ENCODE measurements around the gene PRKACB.

DNA sequence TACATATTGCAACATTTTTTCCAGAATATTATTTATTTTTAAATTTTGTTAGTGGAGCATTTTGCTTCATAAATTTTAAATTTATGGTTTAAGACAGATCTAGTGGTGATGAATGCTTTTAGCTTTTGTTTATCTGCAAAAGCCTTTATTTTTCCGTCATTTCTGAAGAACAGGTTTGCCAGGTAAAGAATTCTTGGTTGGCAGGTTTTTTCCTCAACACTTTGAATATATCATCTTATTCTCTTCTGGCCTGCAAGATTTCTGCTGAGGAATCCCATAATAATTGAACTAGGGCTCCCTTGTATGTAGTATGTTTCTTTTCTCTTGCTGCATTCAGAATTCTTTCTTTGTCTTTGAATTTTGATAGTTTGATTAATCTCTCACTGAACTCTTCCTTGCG lies 106.6 kb downstream of the PRKACB start:
- no peak for TF ChIP-seq POLR2A (IDR thresholded peaks at IDR 0.05; ENCODE audit: low read length)
- TF ChIP-seq RAD21 (conservative IDR thresholded peaks at IDR 0.05 in 1 of 2, IDR thresholded peaks at IDR 0.05 in 1 of 2): no peak
- TF ChIP-seq, protein P1, sequence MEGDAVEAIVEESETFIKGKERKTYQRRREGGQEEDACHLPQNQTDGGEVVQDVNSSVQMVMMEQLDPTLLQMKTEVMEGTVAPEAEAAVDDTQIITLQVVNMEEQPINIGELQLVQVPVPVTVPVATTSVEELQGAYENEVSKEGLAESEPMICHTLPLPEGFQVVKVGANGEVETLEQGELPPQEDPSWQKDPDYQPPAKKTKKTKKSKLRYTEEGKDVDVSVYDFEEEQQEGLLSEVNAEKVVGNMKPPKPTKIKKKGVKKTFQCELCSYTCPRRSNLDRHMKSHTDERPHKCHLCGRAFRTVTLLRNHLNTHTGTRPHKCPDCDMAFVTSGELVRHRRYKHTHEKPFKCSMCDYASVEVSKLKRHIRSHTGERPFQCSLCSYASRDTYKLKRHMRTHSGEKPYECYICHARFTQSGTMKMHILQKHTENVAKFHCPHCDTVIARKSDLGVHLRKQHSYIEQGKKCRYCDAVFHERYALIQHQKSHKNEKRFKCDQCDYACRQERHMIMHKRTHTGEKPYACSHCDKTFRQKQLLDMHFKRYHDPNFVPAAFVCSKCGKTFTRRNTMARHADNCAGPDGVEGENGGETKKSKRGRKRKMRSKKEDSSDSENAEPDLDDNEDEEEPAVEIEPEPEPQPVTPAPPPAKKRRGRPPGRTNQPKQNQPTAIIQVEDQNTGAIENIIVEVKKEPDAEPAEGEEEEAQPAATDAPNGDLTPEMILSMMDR (IDR thresholded peaks at IDR 0.05): no peak
- no peak for TF ChIP-seq MAZ (IDR thresholded peaks at IDR 0.05; ENCODE audit: borderline replicate concordance, low read depth, low read length)
- no peak for TF ChIP-seq POLR2AphosphoS2 (conservative IDR thresholded peaks at IDR 0.05; ENCODE audit: low read length)
- no peak for TF ChIP-seq ESRRA (IDR thresholded peaks at IDR 0.05; ENCODE audit: borderline replicate concordance, low read length)
- no peak for TF ChIP-seq RCOR1 (IDR thresholded peaks at IDR 0.05; ENCODE audit: low read depth, low read length)
- TF ChIP-seq, protein P2, sequence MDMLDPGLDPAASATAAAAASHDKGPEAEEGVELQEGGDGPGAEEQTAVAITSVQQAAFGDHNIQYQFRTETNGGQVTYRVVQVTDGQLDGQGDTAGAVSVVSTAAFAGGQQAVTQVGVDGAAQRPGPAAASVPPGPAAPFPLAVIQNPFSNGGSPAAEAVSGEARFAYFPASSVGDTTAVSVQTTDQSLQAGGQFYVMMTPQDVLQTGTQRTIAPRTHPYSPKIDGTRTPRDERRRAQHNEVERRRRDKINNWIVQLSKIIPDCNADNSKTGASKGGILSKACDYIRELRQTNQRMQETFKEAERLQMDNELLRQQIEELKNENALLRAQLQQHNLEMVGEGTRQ (IDR thresholded peaks at IDR 0.05): no peak
- TF ChIP-seq JUNB (IDR thresholded peaks at IDR 0.05): no peak
- TF ChIP-seq MYC (IDR thresholded peaks at IDR 0.05; ENCODE audit: borderline replicate concordance, low read length): no peak

Data from A549 (cell line).